Mucosa of rectum (tissue), 2 donors: Measurements from ENCODE around the gene GABRG2.

Source experiments
- H3K27ac ChIP-seq, 2 donors: one replicate each; pipeline ENCODE4 v1.7.0; 2013; ENCODE audit warnings: inconsistent platforms in 2 of 2, low read depth in 2 of 2, low read length in 2 of 2
- H3K27me3 ChIP-seq, 2 donors: one replicate each; pipeline ENCODE4 v1.7.0; 2013; ENCODE audit warnings: low read length in 2 of 2; ENCODE audit not compliant: control insufficient read depth in 2 of 2, insufficient read depth in 2 of 2
- H3K36me3 ChIP-seq, 2 donors: one replicate each; pipeline ENCODE4 v1.7.0; 2013; ENCODE audit warnings: low read length in 2 of 2; ENCODE audit not compliant: control insufficient read depth in 2 of 2, insufficient read depth in 2 of 2
- H3K4me1 ChIP-seq, 2 donors: one replicate each; pipeline ENCODE4 v1.7.0; 2013; ENCODE audit warnings: low read length in 2 of 2, mild to moderate bottlenecking in 1 of 2; ENCODE audit not compliant: control insufficient read depth in 2 of 2, insufficient read depth in 2 of 2
- H3K4me3 ChIP-seq, 2 donors: one replicate each; pipeline ENCODE4 v1.7.0; 2013; ENCODE audit warnings: low read length in 2 of 2
- H3K9ac ChIP-seq, 2 donors: one replicate each; pipeline ENCODE4 v1.7.0; 2013; ENCODE audit warnings: low read length in 2 of 2, low read depth in 1 of 2, mild to moderate bottlenecking in 1 of 2
- H3K9me3 ChIP-seq, 2 donors: one replicate each; pipeline ENCODE4 v1.7.0; 2013; ENCODE audit warnings: low read length in 2 of 2; ENCODE audit not compliant: control insufficient read depth in 2 of 2
- donor health status: healthy.
- donor health status: Normal muscosa, but diverticular disease.

GABRG2 gene

DNA sequence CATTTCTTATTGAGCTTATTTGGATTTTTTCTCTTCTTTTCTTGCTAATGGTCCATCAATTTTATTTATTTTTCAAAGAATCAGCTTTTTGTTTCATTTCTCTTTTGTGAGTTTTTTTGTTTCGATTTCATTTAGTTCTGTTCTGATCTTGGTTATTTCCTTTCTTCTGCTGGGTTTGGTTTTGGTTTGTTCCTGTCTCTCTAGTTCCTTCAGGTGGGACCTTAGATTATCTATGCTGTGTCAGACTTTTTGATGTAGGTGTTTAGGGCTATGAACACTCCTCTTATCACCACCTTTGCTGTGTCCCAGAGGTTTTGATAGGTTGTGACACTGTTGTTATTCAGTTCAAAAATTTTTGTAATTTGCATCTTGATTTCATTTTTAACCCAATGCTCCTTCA, 119.8 kb downstream of the GABRG2 start:
- Histone ChIP-seq H3K9me3 (no peaks in the 10 kb centered on the region), H3K9ac (no peak overlapping the region), H3K36me3 (no peaks in the 10 kb centered on the region), H3K4me3 (no peak overlapping the region), H3K27ac (no peak overlapping the region), H3K4me1 (no peaks in the 10 kb centered on the region), H3K27me3 (no peaks in the 10 kb centered on the region)

DNA sequence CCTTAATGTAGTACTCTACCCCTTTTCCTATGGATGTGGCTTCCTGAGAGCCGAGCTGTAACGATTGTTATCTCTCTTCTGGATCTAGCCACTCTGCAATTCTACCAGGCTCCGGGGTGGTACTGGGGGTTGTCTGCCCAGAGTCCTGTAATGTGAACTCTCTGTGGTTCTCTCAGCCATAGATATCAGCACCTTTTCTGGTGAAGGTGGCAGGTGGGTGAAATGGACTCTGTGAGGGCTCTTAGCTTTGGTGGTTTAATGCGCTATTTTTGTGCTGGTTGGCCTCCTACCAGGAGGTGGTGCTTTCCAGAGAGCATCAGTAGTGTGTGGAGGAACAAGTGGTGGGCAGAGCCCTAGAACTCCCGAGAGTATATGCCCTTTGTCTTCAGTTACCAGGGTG, 122.1 kb downstream of the GABRG2 start:
- Histone ChIP-seq H3K4me1 (no peaks in the 10 kb centered on the region), H3K9ac (no peak overlapping the region), H3K27me3 (no peaks in the 10 kb centered on the region), H3K9me3 (no peaks in the 10 kb centered on the region), H3K36me3 (no peaks in the 10 kb centered on the region), H3K4me3 (no peak overlapping the region), H3K27ac (no peak overlapping the region)

DNA sequence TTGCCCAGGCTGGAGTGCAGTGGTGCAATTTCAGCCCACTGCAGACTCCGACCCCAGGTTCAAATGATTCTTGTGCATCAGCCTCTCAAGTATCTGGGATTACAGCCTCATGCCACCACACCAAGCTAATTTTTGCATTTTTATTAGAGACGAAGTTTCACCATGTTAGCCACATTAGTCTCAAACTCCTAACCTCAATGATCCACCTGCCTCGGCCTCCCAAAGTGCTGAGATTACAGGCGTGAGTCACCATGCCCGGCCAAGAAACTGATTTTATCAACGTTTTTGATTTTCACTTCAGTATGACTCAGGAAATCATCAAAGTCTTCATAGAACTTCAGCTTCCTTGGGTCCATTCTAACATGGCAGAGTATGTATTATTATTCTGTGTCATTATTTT, 125.4 kb downstream of the GABRG2 start:
- Histone ChIP-seq H3K36me3 (no peaks in the 10 kb centered on the region), H3K9me3 (no peaks in the 10 kb centered on the region), H3K9ac (no peak overlapping the region), H3K27ac (no peak overlapping the region), H3K27me3 (no peaks in the 10 kb centered on the region), H3K4me1 (no peaks in the 10 kb centered on the region), H3K4me3 (no peak overlapping the region)

DNA sequence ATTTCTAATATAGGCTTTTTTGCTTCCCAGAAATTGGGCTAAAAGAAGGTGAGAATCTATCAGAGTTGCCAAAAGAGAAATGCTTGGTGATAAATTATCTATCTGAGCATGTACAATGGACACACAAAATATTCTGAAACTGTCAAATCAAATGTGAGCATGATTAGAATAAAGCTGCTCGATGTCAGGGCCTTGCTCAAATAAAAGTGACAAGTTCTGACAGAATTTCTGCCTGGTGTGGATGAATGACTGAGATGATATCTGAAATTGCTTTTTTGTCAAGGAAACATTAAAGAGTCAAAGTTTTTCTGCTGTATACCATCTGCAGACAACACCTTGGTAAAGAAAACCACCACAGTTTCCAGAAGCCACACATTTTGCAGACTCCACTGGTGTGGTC, 128.8 kb downstream of the GABRG2 start:
- Histone ChIP-seq H3K9ac (no peak overlapping the region), H3K27ac (no peak overlapping the region), H3K36me3 (no peaks in the 10 kb centered on the region), H3K4me1 (no peaks in the 10 kb centered on the region), H3K9me3 (no peaks in the 10 kb centered on the region), H3K27me3 (no peaks in the 10 kb centered on the region), H3K4me3 (no peak overlapping the region)

DNA sequence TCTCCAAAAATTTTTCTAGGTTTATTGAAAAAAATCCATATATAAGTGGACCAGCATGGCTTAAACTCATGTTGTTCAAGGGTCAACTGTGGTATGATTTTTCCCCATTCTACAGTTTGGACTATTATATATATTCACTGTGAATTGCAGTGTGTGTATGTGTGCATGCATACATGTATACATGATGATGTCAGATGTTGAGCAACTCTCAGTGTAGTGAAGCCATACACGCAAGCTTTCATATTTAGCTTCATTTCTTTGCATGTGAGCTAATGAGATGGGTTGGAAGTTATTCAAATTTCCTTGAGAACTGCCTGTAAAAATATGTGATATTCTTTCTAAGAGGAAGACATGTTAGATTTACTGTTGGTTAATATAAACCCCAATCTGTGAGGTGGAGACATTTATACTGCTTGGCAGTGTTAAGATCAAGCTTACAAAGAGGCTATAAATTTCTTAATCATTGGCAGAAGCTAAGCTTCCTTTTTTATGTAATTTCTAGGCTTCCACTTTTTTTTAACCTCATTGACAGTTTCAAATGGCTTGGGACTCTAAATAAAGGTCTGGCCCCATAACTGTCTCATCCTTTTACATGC, 134.8 kb downstream of the GABRG2 start:
- no peak overlapping the region for H3K27ac ChIP-seq
- H3K9me3 ChIP-seq = no peaks in the 10 kb centered on the region
- H3K36me3 ChIP-seq = no peaks in the 10 kb centered on the region
- H3K4me1 ChIP-seq = peaks cover 0 to 4% of the 10 kb centered on the region in 2 donors
- H3K4me3 ChIP-seq = no peak overlapping the region
- no peak overlapping the region for H3K9ac ChIP-seq
- no peaks in the 10 kb centered on the region for H3K27me3 ChIP-seq
